B cell (primary cell): ENCODE measurements around the gene ASH1L. TPM values are rescaled to one million over a fixed set of nuclear protein-coding genes. Genes with fewer than 3 reads are reported as not detected.

Source experiments
- ATAC-seq: fragments of 200-7000 bp; cut with Tn5 transposase; one replicate; pipeline ENCODE4 v1.10.0; 2021; ENCODE audit warnings: low read depth, mild to moderate bottlenecking, moderate number of reproducible peaks, moderate library complexity
- CTCF ChIA-PET: fragments of 350-600 bp; sonication (Branson Sonifier 250); formaldehyde crosslinking; loops from one replicate; lab custom pipeline; 2021; ENCODE audit warnings: antibody characterized with exemption, inconsistent platforms; lab: Charles Lee
- POLR2A ChIA-PET: fragments of 350-600 bp; sonication (Branson Sonifier 250); formaldehyde crosslinking; loops from one replicate; lab custom pipeline; 2021; ENCODE audit warnings: antibody characterized with exemption; lab: Charles Lee
- DNase-seq: peaks from one replicate; pipeline ENCODE4 v3.0.0; 2013
- H2AFZ ChIP-seq: 2 replicates; pipeline ENCODE4 v1.6.1; 2012; ENCODE audit warnings: mild to moderate bottlenecking, low read depth, low read length; ENCODE audit not compliant: insufficient read depth, poor library complexity, severe bottlenecking
- H3K27ac ChIP-seq, 2 donors: 1 replicate in 1 of 2; 2 replicates in 1 of 2; pipeline ENCODE4 v1.5.1; 2012 to 2013; ENCODE audit warnings: low read length in 2 of 2, mild to moderate bottlenecking in 2 of 2, moderate library complexity in 1 of 2
- H3K27me3 ChIP-seq, 4 experiments: fragments of 200-600 bp in 1 of 4; sonication (generic) in 1 of 4; replicated peaks in 1 of 4; 1 replicate in 2 of 4; 2 replicates in 2 of 4; pipeline versions ENCODE4 v1.6.1 to v1.7.0; 2013 to 2016; ENCODE audit warnings: low read length in 3 of 4, mild to moderate bottlenecking in 2 of 4, mixed read lengths in 1 of 4, moderate library complexity in 1 of 4; ENCODE audit not compliant: insufficient read depth in 4 of 4, control insufficient read depth in 3 of 4; ENCODE audit errors: control extremely low read depth in 1 of 4
- H3K36me3 ChIP-seq, 2 experiments: replicated peaks in 1 of 2; 1 replicate in 1 of 2; 2 replicates in 1 of 2; pipeline versions ENCODE4 v1.6.1 to v1.7.1; 2013; ENCODE audit warnings: low read length in 1 of 2; ENCODE audit not compliant: insufficient read depth in 2 of 2, control insufficient read depth in 1 of 2; ENCODE audit errors: control extremely low read depth in 1 of 2, extremely low read depth in 1 of 2
- H3K4me1 ChIP-seq, 2 donors: fragments of 200-600 bp in 1 of 2; sonication (generic) in 1 of 2; 1 replicate in 1 of 2; 2 replicates in 1 of 2; pipeline versions ENCODE4 v1.5.1 to v1.6.1; 2013 to 2017; ENCODE audit warnings: low read length in 2 of 2; ENCODE audit not compliant: control insufficient read depth in 2 of 2, insufficient read depth in 2 of 2
- H3K4me2 ChIP-seq: replicated peaks from 2 replicates; pipeline ENCODE3; 2012; ENCODE audit warnings: mild to moderate bottlenecking, low read depth, low read length; ENCODE audit not compliant: poor library complexity, severe bottlenecking
- H3K4me3 ChIP-seq, 5 experiments: fragments of 200-600 bp in 1 of 5; sonication (generic) in 1 of 5; 1 replicate in 3 of 5; 2 replicates in 2 of 5; pipeline versions ENCODE4 v1.5.1 to v1.7.0; 2011 to 2016; ENCODE audit warnings: low read length in 4 of 5, mild to moderate bottlenecking in 4 of 5, low read depth in 2 of 5, control low read depth in 1 of 5, moderate library complexity in 1 of 5; ENCODE audit not compliant: insufficient read depth in 1 of 5; ENCODE audit errors: control extremely low read depth in 1 of 5, extremely low read depth in 1 of 5
- H3K79me2 ChIP-seq: fragments of 200-600 bp; sonication (generic); one replicate; pipeline ENCODE4 v1.6.0; 2016; ENCODE audit warnings: low read length; ENCODE audit not compliant: control insufficient read depth, insufficient read depth
- H3K9ac ChIP-seq: fragments of 200-600 bp; sonication (generic); 2 replicates; pipeline ENCODE4 v1.6.1; 2017; ENCODE audit warnings: mild to moderate bottlenecking, low read length, moderate library complexity
- H3K9me3 ChIP-seq, 3 donors: one replicate each; pipeline versions ENCODE4 v1.6.1 to v1.7.1; 2013; ENCODE audit warnings: low read length in 2 of 3; ENCODE audit not compliant: control insufficient read depth in 2 of 3, insufficient read depth in 1 of 3; ENCODE audit errors: control extremely low read depth in 1 of 3
- H4K20me1 ChIP-seq: 2 replicates; pipeline ENCODE4 v1.6.0; 2012; ENCODE audit warnings: mild to moderate bottlenecking, low read length; ENCODE audit not compliant: insufficient read depth, control insufficient read depth, poor library complexity, severe bottlenecking
- H3K27ac Mint-ChIP-seq: one replicate; pipeline ENCODE4 v1.8.0; 2021; ENCODE audit warnings: mixed read lengths
- H3K27me3 Mint-ChIP-seq: one replicate; pipeline ENCODE4 v1.8.0; 2021; ENCODE audit warnings: mixed read lengths
- H3K4me1 Mint-ChIP-seq: one replicate; pipeline ENCODE4 v1.8.0; 2021; ENCODE audit warnings: mixed read lengths
- H3K4me3 Mint-ChIP-seq: one replicate; pipeline ENCODE4 v1.8.0; 2021; ENCODE audit warnings: mixed read lengths
- H3K9me3 Mint-ChIP-seq: one replicate; pipeline ENCODE4 v1.8.0; 2022; ENCODE audit warnings: mixed read lengths; ENCODE audit not compliant: insufficient read depth
- EZH2 ChIP-seq: IDR thresholded peaks from 2 replicates; pipeline ENCODE4 v1.6.1; 2012; ENCODE audit warnings: borderline replicate concordance, low read depth, mild to moderate bottlenecking, moderate library complexity, low read length; ENCODE audit not compliant: insufficient read depth, poor library complexity, severe bottlenecking
- WGBS: methylation state at CpG from one replicate; pipeline ENCODE4 v1.1.5; 2013; ENCODE audit warnings: missing lambda C conversion rate; ENCODE audit not compliant: insufficient coverage; 5-methylcytosine and 5-hydroxymethylcytosine counted together
- intact Hi-C: fragments of 100-400 bp; cut with micrococcal nuclease; formaldehyde crosslinking; loops from one replicate; pipeline ENCODE4 v1.10.0; 2022
- polyA plus RNA-seq: library from polyadenylated mRNA; depleted of rRNA; stranded (reverse); fragments of >200 nt; gene quantifications from 2 replicates; pipeline ENCODE4 v1.2.3, GENCODE V29; 2012
- small RNA-seq: library from RNA; depleted of rRNA; stranded (forward); fragments of <200 nt; gene quantifications from one replicate; pipeline ENCODE3, GENCODE V24; 2012; ENCODE audit warnings: low replicate concordance, low read depth; ENCODE audit not compliant: insufficient read length
- total RNA-seq, 2 donors: library from RNA; stranded (reverse); fragments of 120-200 nt in 1 of 2; gene quantifications; 1 replicate in 1 of 2; 2 replicates in 1 of 2; pipeline versions ENCODE4 v1.2.3 to v1.2.4, GENCODE V29; 2013 to 2022
- TF ChIP-seq, protein P1 (sequence below): fragments of 200-600 bp; IDR thresholded peaks from one replicate; pipeline ENCODE4 v1.8.0; 2022; ENCODE audit warnings: antibody characterized with exemption, mild to moderate bottlenecking

The ASH1L gene
- total and polyA plus RNA-seq, 2 donors (not counting 1 experiment from before 2014, with no cell fraction given): 17.7 to 124 TPM

DNA sequence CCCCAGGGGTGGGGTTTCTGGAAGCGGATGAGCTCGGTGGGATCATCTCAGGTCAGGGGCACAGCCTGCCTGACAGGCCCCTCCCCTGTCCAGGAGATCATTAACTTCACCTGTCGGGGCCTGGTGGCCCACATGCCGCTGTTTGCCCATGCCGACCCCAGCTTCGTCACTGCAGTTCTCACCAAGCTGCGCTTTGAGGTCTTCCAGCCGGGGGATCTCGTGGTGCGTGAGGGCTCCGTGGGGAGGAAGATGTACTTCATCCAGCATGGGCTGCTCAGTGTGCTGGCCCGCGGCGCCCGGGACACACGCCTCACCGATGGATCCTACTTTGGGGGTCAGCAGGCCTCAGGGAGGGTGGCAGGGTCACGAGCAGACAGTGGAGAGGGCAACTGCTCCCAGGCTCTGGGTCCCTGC, 277.0 kb downstream of the ASH1L start:
- Histone ChIP-seq H3K27me3 (no peaks in the 10 kb centered on the region), H2AFZ (no peak overlapping the region), H3K79me2 (no peaks in the 10 kb centered on the region), H3K4me3 (no peak overlapping the region), H3K4me1 (no peaks in the 10 kb centered on the region), H3K4me2 (no peak overlapping the region), H3K9ac (no peak overlapping the region), H3K9me3 (no peaks in the 10 kb centered on the region), H3K27ac (no peak overlapping the region), H3K36me3 (no peaks in the 10 kb centered on the region), H4K20me1 (no peaks in the 10 kb centered on the region)
- 96% methylated on average over 17 of the region's 18 CpGs for WGBS
- ATAC-seq (no peak), DNase-seq (no peak)
- no peaks in the 10 kb centered on the region for H3K4me1 Mint-ChIP-seq
- H3K9me3 Mint-ChIP-seq: no peaks in the 10 kb centered on the region
- ChIA-PET POLR2A (no interaction called here), CTCF (no interaction called here)
- H3K27ac Mint-ChIP-seq: no peak overlapping the region
- intact Hi-C loops: no loop called here
- no peaks in the 10 kb centered on the region for H3K27me3 Mint-ChIP-seq
- no peak for TF ChIP-seq EZH2
- TF ChIP-seq, protein P1, sequence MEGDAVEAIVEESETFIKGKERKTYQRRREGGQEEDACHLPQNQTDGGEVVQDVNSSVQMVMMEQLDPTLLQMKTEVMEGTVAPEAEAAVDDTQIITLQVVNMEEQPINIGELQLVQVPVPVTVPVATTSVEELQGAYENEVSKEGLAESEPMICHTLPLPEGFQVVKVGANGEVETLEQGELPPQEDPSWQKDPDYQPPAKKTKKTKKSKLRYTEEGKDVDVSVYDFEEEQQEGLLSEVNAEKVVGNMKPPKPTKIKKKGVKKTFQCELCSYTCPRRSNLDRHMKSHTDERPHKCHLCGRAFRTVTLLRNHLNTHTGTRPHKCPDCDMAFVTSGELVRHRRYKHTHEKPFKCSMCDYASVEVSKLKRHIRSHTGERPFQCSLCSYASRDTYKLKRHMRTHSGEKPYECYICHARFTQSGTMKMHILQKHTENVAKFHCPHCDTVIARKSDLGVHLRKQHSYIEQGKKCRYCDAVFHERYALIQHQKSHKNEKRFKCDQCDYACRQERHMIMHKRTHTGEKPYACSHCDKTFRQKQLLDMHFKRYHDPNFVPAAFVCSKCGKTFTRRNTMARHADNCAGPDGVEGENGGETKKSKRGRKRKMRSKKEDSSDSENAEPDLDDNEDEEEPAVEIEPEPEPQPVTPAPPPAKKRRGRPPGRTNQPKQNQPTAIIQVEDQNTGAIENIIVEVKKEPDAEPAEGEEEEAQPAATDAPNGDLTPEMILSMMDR: no peak
- no peak overlapping the region for H3K4me3 Mint-ChIP-seq

Small RNA genes within 50 kb of the gene (small RNA-seq; reads per million reads assigned to genes)
- gene AL353807.4 (not detected), gene RNU6-106P (not detected), gene RNU6-1297P (not detected)

Other genes starting within 250 kb of the ASH1L start
- gene RUSC1, start 241.9 kb downstream of the ASH1L start, total RNA-seq: 19.3 and 22.8 TPM in 2 replicates
- 20.3 and 20.8 TPM in 2 replicates for gene RUSC1, start 241.9 kb downstream of the ASH1L start, polyA plus RNA-seq
- 113 TPM in 2 replicates for gene MSTO1, start 47.4 kb upstream of the ASH1L start, total RNA-seq
- gene MSTO1, start 47.4 kb upstream of the ASH1L start, polyA plus RNA-seq: 79.3 and 79.5 TPM in 2 replicates
- 132 and 156 TPM in 2 replicates for gene YY1AP1, start 126.0 kb upstream of the ASH1L start, total RNA-seq
- gene YY1AP1, start 126.0 kb upstream of the ASH1L start, polyA plus RNA-seq: 74.1 and 95.4 TPM in 2 replicates
- 92.3 and 107 TPM in 2 replicates for gene DAP3, start 126.3 kb upstream of the ASH1L start, total RNA-seq
- 84.7 and 89.5 TPM in 2 replicates for gene DAP3, start 126.3 kb upstream of the ASH1L start, polyA plus RNA-seq